HG03442 (cell line): ENCODE data around the gene CHCHD1.
"Not testable (repeated sequence)": the region's sequence is repeated elsewhere in the genome, so short reads cannot be mapped to it uniquely, and the experiment has no call there.

Source experiments
- ATAC-seq: cut with Tn5 transposase; IDR thresholded peaks from one replicate; pipeline ENCODE4 v1.9.1; 2021; ENCODE audit warnings: mild to moderate bottlenecking, moderate library complexity; ENCODE audit not compliant: unreplicated experiment

Gene CHCHD1

GRCh38 chr10:73809061-73809818, 27.4 kb downstream of the CHCHD1 start:
- no peak for ATAC-seq

GRCh38 chr10:73810358-73810734, 28.5 kb downstream of the CHCHD1 start:
- ATAC-seq: no peak

DNA sequence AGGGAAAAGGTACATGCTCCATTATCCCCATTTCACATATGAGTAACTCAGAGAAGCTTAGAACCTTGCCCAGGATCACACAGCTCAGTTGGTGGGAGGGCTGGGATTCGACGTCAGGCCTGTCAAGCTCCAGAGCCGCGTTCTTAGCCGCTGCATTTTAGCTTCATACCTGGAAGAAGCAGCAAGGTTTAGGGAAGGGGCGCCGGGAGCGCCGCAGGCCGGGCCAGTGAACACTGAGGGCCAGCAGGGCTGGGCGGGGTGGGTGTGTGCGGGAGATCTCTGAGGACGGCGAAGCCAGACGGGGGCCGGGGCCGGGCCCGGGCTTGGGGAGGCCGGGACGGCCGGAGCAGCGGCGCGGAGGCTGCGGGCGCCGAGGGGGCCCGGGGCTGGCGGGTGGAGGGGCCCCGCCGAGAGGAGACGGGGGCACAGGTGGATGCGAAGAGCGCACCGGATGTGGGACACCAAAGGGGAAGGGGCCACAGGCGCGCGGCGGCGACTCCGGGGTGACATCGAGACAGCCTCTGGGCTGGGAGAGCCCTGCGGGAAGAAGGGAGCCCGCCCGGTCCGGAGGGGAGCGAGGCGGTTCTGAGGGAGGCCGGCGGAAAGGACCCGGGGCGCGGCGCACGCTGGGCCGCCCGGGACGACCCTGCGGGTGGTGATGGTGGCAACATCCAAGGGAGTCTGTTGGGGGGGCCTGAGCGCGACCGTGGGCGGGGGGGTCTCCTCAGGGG, 29.1 kb downstream of the CHCHD1 start:
- peak; percentile 27 for ATAC-seq

DNA sequence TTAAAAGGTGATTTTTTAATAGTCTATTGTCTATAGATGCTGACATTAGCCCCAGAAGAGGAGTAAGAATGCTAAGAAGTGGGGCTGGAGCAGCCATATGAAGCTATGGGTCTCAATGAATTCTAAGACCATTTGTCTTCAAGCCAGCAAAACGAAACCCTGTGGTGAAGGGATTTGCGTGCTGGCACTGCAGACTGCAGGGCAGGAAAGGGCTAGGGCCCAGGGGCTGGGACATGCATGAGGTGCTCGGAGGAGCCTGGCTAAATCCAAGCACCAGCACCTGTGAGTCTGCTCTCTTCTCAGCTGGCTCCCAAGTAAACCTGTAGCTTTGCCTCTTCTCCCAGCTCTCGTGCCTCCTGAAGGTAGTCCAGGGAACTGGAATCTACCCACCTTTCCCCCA, 30.8 kb downstream of the CHCHD1 start:
- ATAC-seq: no peak

- ATAC-seq: no peak
Measured at GRCh38 chr10:73813333-73813732, 31.5 kb downstream of the CHCHD1 start.

- no peak for ATAC-seq
Measured at GRCh38 chr10:73814276-73814895, 32.5 kb downstream of the CHCHD1 start.

GRCh38 chr10:73814896-73815718, 33.3 kb downstream of the CHCHD1 start:
- ATAC-seq: no peak

DNA sequence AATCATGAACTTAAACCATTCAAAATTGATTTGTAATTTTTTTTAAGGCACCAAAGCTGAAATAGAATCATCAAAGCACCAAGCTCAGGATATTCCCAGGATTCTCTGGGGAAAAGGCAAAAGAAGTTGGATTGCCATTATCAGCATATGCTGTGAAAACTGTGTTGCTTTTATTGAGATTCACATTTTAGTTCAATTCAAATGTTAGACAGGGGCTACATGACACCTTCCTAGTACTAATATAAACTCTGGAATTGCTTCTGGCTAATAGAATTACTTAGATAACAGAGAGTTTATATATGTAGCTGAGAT, 33.8 kb downstream of the CHCHD1 start:
- ATAC-seq: no peak

GRCh38 chr10:73816917-73817729, 35.3 kb downstream of the CHCHD1 start:
- ATAC-seq: no peak

- no peak for ATAC-seq
Measured at GRCh38 chr10:73817826-73818225, 36.0 kb downstream of the CHCHD1 start.

- no peak for ATAC-seq
Measured at GRCh38 chr10:73818402-73818801, 36.6 kb downstream of the CHCHD1 start.

GRCh38 chr10:73819081-73819480, 37.2 kb downstream of the CHCHD1 start:
- ATAC-seq: no peak

DNA sequence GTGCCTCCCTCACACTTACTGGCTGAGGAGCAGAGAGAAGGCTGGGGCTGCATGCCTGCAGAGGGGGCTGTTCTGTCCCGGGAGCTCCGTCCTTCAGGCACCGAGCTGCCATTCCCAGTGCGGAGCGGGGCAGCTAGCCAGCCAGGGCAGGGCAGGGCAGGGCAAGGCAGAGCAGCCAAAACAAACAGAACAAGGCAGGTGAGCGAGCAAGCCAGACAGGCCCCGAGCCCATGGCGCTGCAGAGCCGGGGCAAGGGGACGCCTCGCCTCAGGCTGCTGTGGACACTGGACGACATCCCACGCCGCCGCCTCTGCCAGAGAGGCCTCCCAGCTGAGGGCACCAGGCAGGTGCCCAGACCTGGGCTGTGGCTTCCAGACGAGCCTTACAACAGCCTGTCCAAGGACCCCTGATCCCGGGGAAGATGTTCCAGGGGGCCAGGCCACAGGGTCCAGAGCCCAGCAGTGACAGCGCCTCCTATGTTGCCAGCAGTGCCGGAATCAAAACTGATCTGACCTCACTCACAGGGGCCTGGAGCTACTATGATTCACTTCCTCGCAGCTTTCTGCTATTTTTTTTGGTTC, 37.8 kb downstream of the CHCHD1 start:
- no peak for ATAC-seq

GRCh38 chr10:73823391-73823790, 41.5 kb downstream of the CHCHD1 start:
- ATAC-seq: no peak

DNA sequence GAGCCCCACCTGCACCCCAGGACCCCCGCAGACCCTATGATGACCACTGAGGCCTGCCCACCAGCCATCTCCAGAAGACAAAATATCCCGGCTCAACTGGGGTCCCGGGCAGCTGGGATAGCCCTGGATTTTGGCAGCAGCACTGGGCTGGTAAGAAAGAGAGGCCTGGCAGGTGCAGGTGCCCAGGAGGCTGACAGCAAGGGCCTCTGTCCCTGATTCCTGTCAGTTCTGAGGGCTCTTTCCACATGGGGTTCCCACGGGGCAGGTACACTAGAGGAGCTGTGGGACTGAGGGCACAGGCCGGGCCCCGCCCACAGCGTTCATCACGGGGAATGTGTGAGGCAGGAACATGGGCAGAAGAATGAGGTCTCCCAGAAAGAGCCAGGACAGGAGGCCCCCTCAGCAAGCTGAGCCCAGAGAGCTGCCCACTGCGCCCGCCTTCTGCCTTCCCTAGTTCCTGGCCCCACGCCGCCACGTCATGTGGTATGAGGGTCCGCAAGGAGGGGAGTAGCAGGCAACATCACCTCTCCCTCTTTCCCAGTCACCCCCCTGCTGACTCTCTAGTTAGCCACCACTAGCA, 42.4 kb downstream of the CHCHD1 start:
- no peak for ATAC-seq

DNA sequence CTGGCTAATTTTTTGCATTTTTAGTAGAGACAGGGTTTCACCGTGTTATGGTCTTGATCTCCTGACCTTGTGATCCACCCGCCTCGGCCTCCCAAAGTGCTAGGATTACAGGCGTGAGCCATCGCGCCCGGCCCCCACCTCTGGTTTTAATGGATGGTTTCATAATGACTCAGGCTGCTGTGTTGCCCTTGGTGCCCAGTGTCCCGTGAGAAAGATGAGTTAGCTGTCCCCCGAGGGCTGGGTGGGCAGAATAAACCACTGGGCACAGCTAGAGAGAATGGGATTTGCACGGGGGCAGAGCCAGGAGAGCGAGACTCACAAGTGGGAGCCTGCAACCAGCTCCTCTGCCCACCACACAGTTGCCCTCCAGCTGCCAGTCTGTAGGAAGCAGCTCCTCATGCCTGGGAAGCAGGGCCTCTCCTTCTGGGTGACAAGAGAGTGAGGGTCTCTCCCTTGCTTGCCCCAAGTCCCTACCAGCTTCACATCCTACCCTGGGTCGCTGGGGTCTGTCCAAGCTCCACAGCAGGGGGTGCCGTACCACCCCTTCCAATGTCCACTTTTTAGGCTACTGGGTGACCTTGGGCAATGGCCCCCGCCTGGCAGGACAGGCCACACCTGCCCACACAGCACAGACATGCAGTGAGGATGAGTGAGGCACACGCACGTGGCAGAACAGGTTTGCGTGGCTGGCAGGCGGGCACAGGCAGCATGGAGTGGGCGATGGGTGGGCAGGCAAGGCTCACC, 45.7 kb downstream of the CHCHD1 start:
- no peak for ATAC-seq

DNA sequence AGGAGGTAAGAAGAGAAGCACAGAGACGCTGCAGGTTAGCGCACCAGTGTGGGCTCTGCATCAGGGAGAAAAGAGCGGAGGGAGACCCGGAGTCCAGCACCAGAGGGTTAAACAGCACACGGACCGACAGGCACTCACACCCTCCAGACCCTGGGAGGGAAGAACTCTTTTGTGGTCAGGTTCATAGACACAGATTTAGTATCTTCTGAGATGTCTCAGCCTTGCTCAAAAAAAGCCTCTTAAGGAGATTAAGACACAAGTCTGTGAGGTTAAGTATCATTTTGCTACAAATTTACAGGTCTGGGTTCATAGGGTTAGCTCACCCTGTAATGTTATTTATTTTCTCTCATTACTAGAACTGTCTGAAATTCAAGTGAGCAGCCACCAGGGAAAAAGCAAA, 46.3 kb downstream of the CHCHD1 start:
- no peak for ATAC-seq

GRCh38 chr10:73829090-73829489, 47.2 kb downstream of the CHCHD1 start:
- not testable (repeated sequence) for ATAC-seq
